ENCODE results near the gene FCER2.

FCER2 gene

GRCh38 chr19:7692417-7693088 is 9.4 kb downstream of the FCER2 start:
- TF ChIP-seq CTCF (IDR thresholded peaks at IDR 0.05; ENCODE audit: unreplicated experiment in 3 of 3) = no peak
- no peaks in the 10 kb centered on the region for H3K36me3 Mint-ChIP-seq (ENCODE audit: low read depth)
- H3K9me3 Mint-ChIP-seq = no peaks in the 10 kb centered on the region
- no peak overlapping the region for H3K27ac Mint-ChIP-seq
- H3K4me1 Mint-ChIP-seq = no peaks in the 10 kb centered on the region
- H3K4me3 Mint-ChIP-seq = no peak overlapping the region
- H3K27me3 Mint-ChIP-seq (ENCODE audit: low read depth) = peaks cover 9% of the 10 kb centered on the region

- no peak overlapping the region for H3K4me3 Mint-ChIP-seq
These were observed 10.4 kb downstream of the FCER2 start for GRCh38 chr19:7691497-7691896.

GRCh38 chr19:7690779-7691258 is 11.1 kb downstream of the FCER2 start:
- no peaks in the 10 kb centered on the region for H3K4me1 Mint-ChIP-seq
- no peak for TF ChIP-seq CTCF (IDR thresholded peaks at IDR 0.05; ENCODE audit: unreplicated experiment in 3 of 3)
- no peak overlapping the region for H3K4me3 Mint-ChIP-seq
- peaks cover 3% of the 10 kb centered on the region for H3K27me3 Mint-ChIP-seq (ENCODE audit: low read depth)
- no peaks in the 10 kb centered on the region for H3K9me3 Mint-ChIP-seq
- no peaks in the 10 kb centered on the region for H3K36me3 Mint-ChIP-seq (ENCODE audit: low read depth)
- H3K27ac Mint-ChIP-seq = no peak overlapping the region

More at GRCh38 chr19:7691497-7691896, 10.4 kb downstream of the FCER2 start:
- H3K9me3 Mint-ChIP-seq = no peaks in the 10 kb centered on the region
- H3K27ac Mint-ChIP-seq = no peak overlapping the region
- peaks cover 5% of the 10 kb centered on the region for H3K27me3 Mint-ChIP-seq (ENCODE audit: low read depth)
- no peaks in the 10 kb centered on the region for H3K36me3 Mint-ChIP-seq (ENCODE audit: low read depth)
- H3K4me1 Mint-ChIP-seq = no peaks in the 10 kb centered on the region
- TF ChIP-seq CTCF (IDR thresholded peaks at IDR 0.05; ENCODE audit: unreplicated experiment in 3 of 3) = no peak

GRCh38 chr19:7689165-7689564 is 12.8 kb downstream of the FCER2 start:
- no peaks in the 10 kb centered on the region for H3K4me1 Mint-ChIP-seq
- no peaks in the 10 kb centered on the region for H3K9me3 Mint-ChIP-seq
- peaks cover 3% of the 10 kb centered on the region for H3K27me3 Mint-ChIP-seq (ENCODE audit: low read depth)
- H3K27ac Mint-ChIP-seq = no peak overlapping the region
- peaks cover 5% of the 10 kb centered on the region for H3K36me3 Mint-ChIP-seq (ENCODE audit: low read depth)
- no peak overlapping the region for H3K4me3 Mint-ChIP-seq
- no peak for TF ChIP-seq CTCF (IDR thresholded peaks at IDR 0.05; ENCODE audit: unreplicated experiment in 3 of 3)

DNA sequence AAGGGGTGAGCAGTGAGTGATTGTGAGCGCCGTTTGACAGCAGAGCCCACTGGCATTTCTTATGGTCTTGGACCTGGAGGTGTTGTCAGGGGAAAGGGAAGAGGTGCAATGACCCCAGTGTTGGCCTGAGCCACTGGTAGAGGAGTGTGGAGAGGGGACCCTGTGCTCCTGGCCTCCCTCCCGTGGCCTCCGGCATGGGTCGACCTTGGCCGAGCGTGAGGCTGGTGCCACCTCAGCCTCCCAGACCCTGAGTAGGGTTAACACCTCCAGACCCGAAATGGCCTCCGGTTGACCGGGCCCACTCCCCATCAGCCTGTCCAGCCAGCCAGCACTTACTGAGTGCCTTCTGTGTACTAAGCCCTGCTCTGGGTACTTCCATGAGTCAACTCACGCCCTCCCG is 14.8 kb downstream of the FCER2 start:
- peaks cover 19% of the 10 kb centered on the region for H3K36me3 Mint-ChIP-seq (ENCODE audit: low read depth)
- H3K4me1 Mint-ChIP-seq = no peaks in the 10 kb centered on the region
- H3K27ac Mint-ChIP-seq = no peak overlapping the region
- peaks cover 3% of the 10 kb centered on the region for H3K27me3 Mint-ChIP-seq (ENCODE audit: low read depth)
- no peak overlapping the region for H3K4me3 Mint-ChIP-seq
- no peaks in the 10 kb centered on the region for H3K9me3 Mint-ChIP-seq
- no peak for TF ChIP-seq CTCF (IDR thresholded peaks at IDR 0.05; ENCODE audit: unreplicated experiment in 3 of 3)
